GM23248 (cell line): ENCODE results near the gene RAP2C. TPM values are rescaled to one million over a fixed set of nuclear protein-coding genes. Genes with fewer than 3 reads are reported as not detected.

Experiments
- DNase-seq: peaks from one replicate; pipeline ENCODE4 v3.0.0-alpha.2; 2015
- H2AFZ ChIP-seq: fragments of 200-600 bp; sonication (generic); 2 replicates; pipeline ENCODE4 v1.6.1; 2016; ENCODE audit warnings: antibody characterized with exemption
- H3F3A ChIP-seq: fragments of 200-600 bp; sonication (generic); 2 replicates; pipeline ENCODE4 v1.6.1; 2016; ENCODE audit warnings: mild to moderate bottlenecking, antibody characterized with exemption, mixed run types; ENCODE audit not compliant: insufficient read depth
- H3K27ac ChIP-seq: fragments of 200-600 bp; sonication (generic); 2 replicates; pipeline ENCODE4 v1.5.1; 2016; ENCODE audit warnings: mild to moderate bottlenecking
- H3K27me3 ChIP-seq: fragments of 200-600 bp; sonication (generic); replicated peaks from 2 replicates; pipeline ENCODE4 v1.6.1; 2016; ENCODE audit warnings: mild to moderate bottlenecking; ENCODE audit not compliant: insufficient read depth
- H3K36me3 ChIP-seq: fragments of 200-600 bp; sonication (generic); 2 replicates; pipeline ENCODE4 v1.6.1; 2016; ENCODE audit warnings: low read depth, mild to moderate bottlenecking
- H3K4me1 ChIP-seq: fragments of 200-600 bp; sonication (generic); 2 replicates; pipeline ENCODE4 v1.6.1; 2016; ENCODE audit warnings: mild to moderate bottlenecking; ENCODE audit not compliant: insufficient read depth
- H3K4me2 ChIP-seq: fragments of 200-600 bp; sonication (generic); one replicate; pipeline ENCODE4 v1.6.1; 2016; ENCODE audit warnings: mild to moderate bottlenecking; ENCODE audit not compliant: unreplicated experiment
- H3K4me3 ChIP-seq: fragments of 200-600 bp; sonication (generic); 2 replicates; pipeline ENCODE4 v1.5.1; 2016; ENCODE audit warnings: mild to moderate bottlenecking
- H3K79me2 ChIP-seq: fragments of 200-600 bp; sonication (generic); 2 replicates; pipeline ENCODE4 v1.6.1; 2016; ENCODE audit warnings: mild to moderate bottlenecking; ENCODE audit not compliant: insufficient read depth
- H3K9ac ChIP-seq: fragments of 200-600 bp; sonication (generic); 2 replicates; pipeline ENCODE4 v1.6.1; 2016; ENCODE audit warnings: mild to moderate bottlenecking
- H3K9me2 ChIP-seq: fragments of 200-600 bp; sonication (generic); 2 replicates; pipeline ENCODE4 v1.6.1; 2016; ENCODE audit warnings: mixed run types, mild to moderate bottlenecking, moderate library complexity; ENCODE audit not compliant: insufficient read depth
- H3K9me3 ChIP-seq: fragments of 200-600 bp; sonication (generic); one replicate; pipeline ENCODE4 v1.6.1; 2017; ENCODE audit warnings: low read depth
- H4K20me1 ChIP-seq: fragments of 200-600 bp; sonication (generic); 2 replicates; pipeline ENCODE4 v1.6.0; 2016; ENCODE audit not compliant: insufficient read depth
- EZH2 ChIP-seq: fragments of 200-600 bp; sonication (generic); IDR thresholded peaks from 2 replicates; pipeline ENCODE4 v1.6.1; 2018; ENCODE audit warnings: antibody characterized with exemption, mild to moderate bottlenecking; ENCODE audit not compliant: insufficient read depth, poor library complexity, severe bottlenecking
- EZH2phosphoT487 ChIP-seq: fragments of 200-600 bp; sonication (generic); IDR thresholded peaks from 2 replicates; pipeline ENCODE4 v1.6.1; 2018; ENCODE audit warnings: antibody characterized with exemption, moderate library complexity, mild to moderate bottlenecking, low read depth; ENCODE audit not compliant: insufficient read depth
- WGBS, 2 experiments: methylation state at CpG; one replicate each; pipeline ENCODE4 v1.1.6; 2015 to 2017; ENCODE audit warnings: low lambda C conversion rate in 2 of 2, low coverage in 1 of 2; ENCODE audit errors: missing lambda C conversion rate in 2 of 2; 5-methylcytosine and 5-hydroxymethylcytosine counted together
- in situ Hi-C: fragments of 300-500 bp; cut with MboI; formaldehyde crosslinking; loops from 2 replicates; pipeline ENCODE4 v1.15.0; 2020
- polyA plus RNA-seq: library from polyadenylated mRNA; unstranded; fragments of >200 nt; fragmentation: Nextera tagmentation; extraction: Ambion mirVana; gene quantifications from 2 replicates; pipeline ENCODE4 v1.2.1, GENCODE V29; 2016
- total RNA-seq: library from RNA; depleted of rRNA; stranded (reverse); fragments of >200 nt; shearing (Covaris generic); gene quantifications from 2 replicates; pipeline ENCODE4 v1.2.3, GENCODE V29; 2014

Gene RAP2C
- total and polyA plus RNA-seq, 2 experiments from 2014 or later, result 15.7 to 21.2 TPM

DNA sequence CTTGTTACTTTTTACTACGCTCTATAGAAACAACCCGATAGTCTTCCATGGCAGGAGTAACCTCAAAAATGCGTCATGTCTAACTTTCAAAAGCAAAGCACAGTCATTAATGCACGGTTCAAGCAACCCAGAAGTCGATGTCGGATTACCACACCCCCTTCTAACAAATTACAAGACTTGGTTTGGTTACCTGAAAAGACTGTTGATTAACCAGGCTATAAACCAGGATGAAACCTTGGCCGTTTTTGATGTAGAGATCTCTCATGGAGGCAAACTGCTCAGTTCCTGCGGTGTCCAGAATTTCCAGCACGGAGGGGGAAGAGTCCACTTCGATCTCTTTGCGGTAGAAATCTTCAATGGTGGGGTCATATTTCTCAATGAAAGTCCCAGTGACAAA, 2.4 kb downstream of the RAP2C start:
- H3K4me1 ChIP-seq, result peaks cover 12% of the 10 kb centered on the region; the same call in 1 of the 2 replicates
- in situ Hi-C loops, result no loop called here
- H3K9me2 ChIP-seq, result no peaks in the 10 kb centered on the region

DNA sequence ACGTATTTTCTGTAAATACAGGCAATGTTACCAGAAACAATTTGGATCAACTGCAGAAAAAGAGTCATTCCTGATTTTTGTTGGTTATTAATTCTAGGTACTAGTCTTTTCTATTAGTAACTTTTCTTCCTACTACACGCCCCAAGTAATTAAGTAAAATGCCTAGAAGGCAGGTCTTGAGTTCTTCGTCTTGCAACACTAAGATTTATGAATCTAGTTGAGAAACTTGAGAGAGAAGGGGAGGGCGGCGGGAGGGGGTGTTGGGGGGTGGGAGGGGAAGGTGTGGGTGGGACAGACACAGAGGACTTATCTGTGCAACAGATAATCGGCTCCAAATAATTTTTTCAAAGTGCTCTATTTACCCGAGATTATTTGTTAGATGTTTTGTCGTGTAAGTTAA, 3.0 kb downstream of the RAP2C start:
- Histone ChIP-seq H3F3A (0 out of 2 replicates have a peak, but pooled peaks cover 5% of the 10 kb centered on the region), H3K27me3 (no peaks in the 10 kb centered on the region), H3K9me2 (no peaks in the 10 kb centered on the region), H3K36me3 (peaks cover 14% of the 10 kb centered on the region; the same call in 1 of the 2 replicates), H3K27ac (peak overlapping the region; percentile 90), H3K4me2 (peak overlapping the region; percentile 88), H3K4me3 (peak overlapping the region; percentile 97), H3K4me1 (peaks cover 12% of the 10 kb centered on the region; the same call in 1 of the 2 replicates), H4K20me1 (no peaks in the 10 kb centered on the region), H3K9me3 (no peaks in the 10 kb centered on the region), H2AFZ (peak overlapping the region; percentile 95; the same call in 1 of the 2 replicates), H3K9ac (peak overlapping the region; percentile 96), H3K79me2 (peaks cover 48% of the 10 kb centered on the region)
- no peak for DNase-seq
- WGBS, 2 experiments, result 0 to 1% methylated on average over 5 to 8 of the region's 8 CpGs
- in situ Hi-C loops, result no loop called here
- TF ChIP-seq EZH2phosphoT487 (no peak), EZH2 (no peak)

More for the DNA sequence above, 2.4 kb downstream of the RAP2C start:
- Histone ChIP-seq H3K4me3 (peak overlapping the region; percentile 97), H3F3A (0 out of 2 replicates have a peak, but pooled peaks cover 5% of the 10 kb centered on the region), H3K9me3 (no peaks in the 10 kb centered on the region), H3K36me3 (peaks cover 14% of the 10 kb centered on the region; the same call in 1 of the 2 replicates), H2AFZ (peak overlapping the region; percentile 95), H4K20me1 (no peaks in the 10 kb centered on the region), H3K4me2 (peak overlapping the region; percentile 88), H3K27ac (peak overlapping the region; percentile 90), H3K79me2 (peaks cover 43% of the 10 kb centered on the region), H3K27me3 (no peaks in the 10 kb centered on the region), H3K9ac (peak overlapping the region; percentile 96)
- no peak for TF ChIP-seq EZH2phosphoT487
- no peak for TF ChIP-seq EZH2
- WGBS, 2 experiments, result 0 to 3% methylated on average over 9 to 11 of the region's 11 CpGs
- DNase-seq, result peak; percentile 61

- peak overlapping the region; percentile 88 for H3K4me2 ChIP-seq
- WGBS, 2 experiments, result 86 to 95% methylated on average over 2 of the region's 2 CpGs
- TF ChIP-seq EZH2phosphoT487 (no peak), EZH2 (no peak)
- H3K27ac ChIP-seq, result no peak overlapping the region
- peaks cover 14% of the 10 kb centered on the region; the same call in 1 of the 2 replicates for H3K36me3 ChIP-seq
- no peak overlapping the region for H3K9ac ChIP-seq
- H4K20me1 ChIP-seq, result no peaks in the 10 kb centered on the region
- H3F3A ChIP-seq, result 0 out of 2 replicates have a peak, but pooled peaks cover 5% of the 10 kb centered on the region
- no peaks in the 10 kb centered on the region for H3K27me3 ChIP-seq
- peaks cover 11% of the 10 kb centered on the region; the same call in 1 of the 2 replicates for H3K4me1 ChIP-seq
- in situ Hi-C loops, result no loop called here
- no peak for DNase-seq
- H3K9me3 ChIP-seq, result no peaks in the 10 kb centered on the region
- H3K79me2 ChIP-seq, result peaks cover 53% of the 10 kb centered on the region
- no peak overlapping the region for H2AFZ ChIP-seq
- H3K4me3 ChIP-seq, result no peak overlapping the region
- no peaks in the 10 kb centered on the region for H3K9me2 ChIP-seq
These were observed 4.7 kb downstream of the RAP2C start for GRCh38 chrX:132214518-132214917.

- Histone ChIP-seq H3F3A (no peaks in the 10 kb centered on the region), H3K27me3 (no peaks in the 10 kb centered on the region), H3K9ac (no peak overlapping the region), H3K79me2 (peaks cover 52% of the 10 kb centered on the region), H3K4me2 (no peak overlapping the region), H3K27ac (no peak overlapping the region), H3K9me3 (no peaks in the 10 kb centered on the region), H3K4me1 (peaks cover 11% of the 10 kb centered on the region; the same call in 1 of the 2 replicates), H4K20me1 (no peaks in the 10 kb centered on the region), H3K36me3 (peaks cover 14% of the 10 kb centered on the region; the same call in 1 of the 2 replicates), H3K4me3 (no peak overlapping the region), H3K9me2 (no peaks in the 10 kb centered on the region), H2AFZ (no peak overlapping the region)
- DNase-seq, result peak; percentile 37
- in situ Hi-C loops, result no loop called here
- TF ChIP-seq EZH2 (no peak), EZH2phosphoT487 (no peak)
These were observed 9.7 kb downstream of the RAP2C start for GRCh38 chrX:132209527-132209926.
